HUDEP-2 (cell line): ENCODE results near the gene PDGFA.
A peak's percentile ranks its signal among the peaks of the same experiment; 100 is the strongest.

Experiments used
- DNase-seq, 76 experiments: peaks; one replicate each; lab custom pipeline; 2025; ENCODE audit not compliant: unreplicated experiment in 76 of 76; lab: John Stamatoyannopoulos, UW

PDGFA gene

DNA sequence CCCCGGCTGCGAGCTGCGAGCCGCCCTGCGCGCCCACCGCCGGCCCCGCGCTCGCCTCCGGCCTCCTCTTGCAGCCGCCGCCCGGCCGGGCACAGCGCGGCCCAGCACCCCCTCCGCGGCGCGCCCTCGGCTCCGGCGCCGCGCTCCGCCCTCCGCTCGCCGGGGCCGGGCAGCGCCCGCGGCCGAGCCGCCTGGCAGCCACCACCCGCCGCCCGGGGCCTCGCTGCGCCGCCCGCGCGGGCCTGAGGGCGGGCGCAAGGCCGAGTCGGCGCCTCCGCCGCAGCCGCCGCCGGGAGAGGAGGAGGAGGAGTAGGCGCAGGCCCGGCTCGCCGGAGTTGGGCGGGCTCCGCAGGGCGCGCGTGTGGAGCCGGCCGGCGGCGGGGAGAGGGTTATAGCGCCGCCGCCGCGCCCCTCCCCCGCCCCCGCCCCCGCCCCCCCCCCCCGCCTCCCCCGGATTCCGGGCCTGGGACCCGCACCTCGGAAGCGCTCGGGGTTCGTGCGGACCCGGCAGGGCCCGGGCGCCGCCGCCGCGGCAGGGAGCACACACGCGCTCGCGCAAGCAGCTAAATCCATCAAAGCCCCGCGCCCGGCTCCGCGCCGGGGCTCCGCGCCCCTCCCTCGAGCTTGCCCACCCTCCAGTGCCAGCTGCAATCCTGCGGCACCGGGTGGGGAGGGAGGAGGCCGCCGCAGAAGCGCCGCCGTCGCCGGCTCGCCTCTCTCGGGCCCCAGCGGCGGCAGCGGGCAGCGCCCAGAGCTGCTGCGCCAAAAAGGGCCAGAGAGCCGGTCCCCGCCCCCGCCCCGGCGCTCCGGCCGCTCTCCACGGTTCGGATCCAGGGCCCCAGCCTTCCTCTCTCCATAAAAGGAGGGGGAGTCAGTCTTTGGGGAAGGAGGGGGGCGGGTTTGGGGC is at the start of gene PDGFA:
Gene PDGFA, minus strand, starts transcription at position 363 of the 907 bp plus-strand sequence. CDS start 845 bp downstream, outside the sequence.
- DNase-seq = peak in 23 of 76 experiments; percentile 4 to 52 (median 27)

GRCh38 chr7:568031-568951 is 48.6 kb upstream of the PDGFA start:
- no peak for DNase-seq

DNA sequence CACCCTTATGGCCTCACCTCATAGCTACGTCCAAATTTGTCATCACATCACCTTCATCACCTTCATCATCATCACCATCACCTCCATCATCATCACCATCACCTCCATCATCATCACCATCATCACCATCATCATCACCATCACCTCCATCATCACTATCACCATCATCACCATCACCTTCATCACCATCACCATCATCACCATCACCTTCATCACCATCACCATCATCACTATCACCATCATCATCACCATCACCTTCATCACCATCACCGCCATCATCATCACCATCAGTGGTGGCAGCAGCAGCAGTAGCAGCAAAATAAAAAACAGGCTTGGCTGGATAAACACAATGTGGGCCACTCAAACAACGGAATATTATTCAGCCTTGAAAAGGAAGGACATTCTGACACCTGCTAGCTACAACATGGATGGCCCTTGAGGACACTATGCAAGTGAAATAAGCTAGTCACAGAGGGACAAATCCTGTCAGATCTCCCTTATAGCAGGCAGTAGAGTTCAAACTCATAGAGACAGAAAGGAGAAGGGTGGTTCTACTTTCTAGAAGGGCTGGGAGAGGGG is 47.7 kb upstream of the PDGFA start:
- DNase-seq = no peak

DNA sequence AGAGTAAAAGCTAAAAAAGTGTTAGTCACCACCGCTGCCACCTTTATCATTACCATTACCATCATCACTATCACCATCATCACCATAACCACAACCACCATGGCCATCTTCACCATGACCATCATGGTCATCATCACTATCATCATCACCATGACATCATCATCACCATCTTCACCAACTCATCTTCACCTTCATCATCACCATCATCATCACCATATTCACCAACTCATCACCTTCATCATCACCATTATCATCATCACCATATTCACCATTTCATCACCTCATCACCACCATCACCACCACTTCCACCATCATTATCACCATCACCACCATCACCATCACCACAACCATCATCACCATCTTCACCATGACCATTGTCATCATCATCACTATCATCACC is 46.5 kb upstream of the PDGFA start:
- no peak for DNase-seq

DNA sequence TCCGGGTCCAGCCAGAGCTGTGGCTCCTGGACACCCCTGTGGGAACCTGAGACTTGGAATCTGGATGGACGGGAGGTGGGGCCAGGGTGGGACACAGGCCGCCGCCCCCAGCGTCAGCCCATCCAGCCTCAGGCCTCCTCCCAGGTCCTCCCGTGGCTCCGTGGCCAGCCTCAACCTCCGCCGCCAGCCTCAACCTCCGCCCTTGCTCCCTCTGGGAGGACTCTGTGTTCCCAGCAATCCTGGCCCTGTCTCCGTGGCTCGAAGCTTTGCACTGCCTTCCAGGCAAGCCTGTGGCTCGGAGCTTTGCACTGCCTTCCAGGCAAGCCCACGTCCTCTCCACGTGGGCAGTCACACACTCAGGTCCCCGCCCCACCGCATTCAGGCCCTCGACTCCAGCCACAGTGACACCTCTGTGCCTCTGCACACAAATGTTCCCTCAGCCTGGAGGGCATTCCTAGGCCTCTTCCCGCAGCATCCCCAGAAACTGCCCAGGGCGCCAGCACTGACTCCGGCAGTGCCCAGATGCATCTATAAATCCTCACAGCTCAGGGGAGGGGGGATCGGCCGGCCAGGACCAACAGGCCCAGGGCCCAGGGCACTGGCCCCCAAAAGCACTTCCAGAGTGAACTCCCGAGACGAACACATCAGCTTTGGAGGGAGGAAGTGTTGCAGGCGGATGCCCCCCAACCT is 44.7 kb upstream of the PDGFA start:
- DNase-seq = no peak

DNA sequence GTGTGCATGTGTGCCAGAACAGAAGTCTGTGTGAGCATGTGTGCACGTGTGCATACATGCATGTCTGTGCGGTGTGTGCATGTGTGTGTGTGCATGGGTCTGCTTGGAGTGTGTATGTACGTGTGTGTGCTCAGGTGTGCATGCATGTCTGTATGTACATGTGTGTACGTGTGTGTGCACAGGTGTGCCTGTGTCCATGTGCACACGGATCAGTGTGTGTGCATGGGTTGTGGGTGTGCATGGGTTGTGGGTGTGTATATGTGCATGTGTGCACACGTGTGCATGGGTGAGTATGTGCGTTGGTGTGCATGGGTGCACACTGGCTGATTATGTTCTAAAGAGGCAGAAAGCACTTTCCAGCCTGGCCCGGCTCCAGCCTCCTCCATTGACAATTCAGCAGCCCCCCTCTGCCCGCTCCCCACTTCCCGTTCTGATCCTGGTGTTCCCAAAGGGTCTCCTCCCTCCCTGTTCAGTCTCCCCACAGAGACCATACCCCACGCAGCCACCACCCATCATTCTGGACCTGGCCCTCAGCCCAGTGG is 44.1 kb upstream of the PDGFA start:
- DNase-seq = no peak

DNA sequence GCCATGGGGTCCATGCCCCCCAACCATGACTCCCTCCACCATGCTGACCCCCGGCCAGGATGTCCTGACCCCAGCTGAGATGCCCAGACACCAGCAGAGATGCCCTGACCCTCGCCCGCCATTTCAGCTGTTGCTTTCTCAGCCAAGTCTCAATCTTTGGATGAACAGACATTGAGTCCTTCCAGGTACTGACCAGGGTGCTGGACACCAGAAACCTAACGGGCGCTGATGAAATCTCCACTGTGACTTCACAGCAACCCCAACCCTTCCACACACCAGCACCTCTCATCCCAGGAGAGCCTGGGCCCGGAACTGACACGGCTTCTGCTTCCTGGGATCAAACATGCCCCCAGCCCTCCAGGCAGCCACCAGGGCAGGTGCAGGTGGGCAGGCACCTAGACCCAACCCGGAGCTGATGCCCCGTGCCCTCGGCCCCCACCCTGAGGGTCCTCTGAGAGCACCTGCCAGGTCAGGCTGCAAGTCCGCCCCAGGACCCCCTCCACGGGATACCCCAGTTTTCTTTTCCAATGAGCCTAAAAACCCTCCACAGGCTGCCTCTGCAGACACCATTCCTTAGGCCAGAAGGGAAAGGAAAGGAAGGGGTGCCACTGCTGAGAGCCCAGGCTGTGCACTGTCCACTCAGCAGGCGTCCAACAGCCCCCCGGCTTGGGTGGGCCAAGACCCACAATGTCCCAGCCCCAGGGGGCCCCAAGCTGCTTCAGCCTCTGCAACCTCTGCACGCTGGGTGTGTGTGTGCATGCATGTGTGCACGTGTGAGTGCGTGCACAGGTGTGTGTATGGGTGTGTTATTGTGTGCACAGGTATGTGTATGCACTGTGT is 43.4 kb upstream of the PDGFA start:
- DNase-seq = no peak

DNA sequence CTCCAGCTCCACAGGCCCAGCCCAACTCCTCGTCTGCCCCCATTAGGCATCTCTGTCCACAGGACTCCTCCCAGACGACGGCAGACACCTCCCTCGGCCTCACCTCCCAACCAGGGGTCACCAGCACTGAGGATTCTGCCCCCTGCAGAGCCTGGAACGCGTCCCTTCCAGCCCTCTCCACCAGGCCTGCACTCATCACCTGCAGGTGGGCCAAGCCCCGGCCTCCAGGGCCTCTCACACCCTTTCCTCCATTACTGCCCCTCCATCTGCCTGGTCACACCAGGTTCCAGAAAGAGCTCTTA is 42.7 kb upstream of the PDGFA start:
- no peak for DNase-seq

GRCh38 chr7:561631-562373 is 42.2 kb upstream of the PDGFA start:
- DNase-seq = no peak

- no peak for DNase-seq
These were observed 41.5 kb upstream of the PDGFA start for GRCh38 chr7:560966-561630.

- DNase-seq = no peak
These were observed 39.7 kb upstream of the PDGFA start for GRCh38 chr7:559396-559705.

- no peak for DNase-seq
These were observed 37.9 kb upstream of the PDGFA start for GRCh38 chr7:557558-557881.

DNA sequence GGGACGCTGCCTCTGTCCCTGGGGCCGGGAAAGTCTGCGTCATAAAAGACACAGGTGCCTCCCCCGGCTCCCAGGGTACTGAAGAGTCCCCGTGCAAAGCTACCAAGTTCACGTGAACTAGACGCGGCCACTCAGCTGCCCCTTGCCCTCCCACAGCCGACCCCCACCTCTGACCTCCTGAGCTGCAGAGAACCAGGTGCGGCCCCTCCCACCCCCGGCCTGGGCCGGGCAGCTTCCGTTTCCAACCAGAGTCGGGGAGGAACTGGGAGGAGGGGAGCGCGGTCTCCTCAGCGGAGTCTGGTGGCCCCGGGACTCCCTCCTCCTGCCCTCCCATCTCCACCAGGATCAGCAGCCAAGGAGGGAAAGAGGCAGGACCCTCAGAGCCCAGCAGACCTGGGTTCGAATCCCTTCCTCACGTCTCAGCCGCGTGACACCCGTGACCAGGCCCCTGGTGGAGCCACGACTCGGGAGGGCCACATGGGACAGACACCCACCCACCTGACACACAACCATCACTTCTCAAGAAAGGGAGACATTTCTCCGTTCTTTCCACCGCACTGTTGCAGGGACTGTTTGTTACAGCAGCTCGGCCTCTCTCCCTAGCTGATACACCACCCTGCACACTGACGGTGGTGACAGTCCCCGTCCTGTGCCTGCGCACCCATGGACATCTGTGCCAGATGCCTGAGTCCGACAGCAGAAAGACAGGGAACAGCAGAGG is 37.4 kb upstream of the PDGFA start:
- DNase-seq = no peak

GRCh38 chr7:556291-556826 is 36.7 kb upstream of the PDGFA start:
- DNase-seq = no peak

DNA sequence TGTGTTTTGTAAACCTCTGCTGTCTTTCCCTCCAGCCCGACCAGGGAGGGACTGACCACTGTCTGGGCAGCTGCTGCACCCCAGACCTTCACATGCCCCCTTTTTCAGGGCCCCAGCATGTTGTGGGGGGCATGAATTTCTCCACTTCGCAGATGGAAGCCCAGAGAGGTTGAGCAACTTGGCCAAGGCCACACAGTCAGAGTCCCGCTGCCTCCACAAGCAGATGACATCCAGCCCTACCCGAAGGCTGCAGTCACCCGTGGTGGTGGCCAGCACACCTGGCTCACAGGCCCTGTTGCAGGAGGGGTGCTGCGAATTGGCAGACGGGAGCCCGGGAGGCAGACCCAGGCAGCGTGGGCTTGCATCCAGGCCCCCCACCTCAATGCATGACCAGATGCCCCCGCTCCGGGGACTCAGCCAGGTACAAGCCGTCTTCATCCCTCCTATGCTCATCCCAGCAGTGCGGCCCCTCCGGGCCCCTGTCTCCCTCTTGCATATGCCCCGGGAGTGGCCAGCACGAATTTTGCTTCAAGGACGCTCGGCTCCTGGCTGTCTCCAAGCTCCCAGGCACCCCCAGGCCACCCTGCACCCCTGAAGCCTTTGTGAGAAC is 36.0 kb upstream of the PDGFA start:
- DNase-seq = no peak

DNA sequence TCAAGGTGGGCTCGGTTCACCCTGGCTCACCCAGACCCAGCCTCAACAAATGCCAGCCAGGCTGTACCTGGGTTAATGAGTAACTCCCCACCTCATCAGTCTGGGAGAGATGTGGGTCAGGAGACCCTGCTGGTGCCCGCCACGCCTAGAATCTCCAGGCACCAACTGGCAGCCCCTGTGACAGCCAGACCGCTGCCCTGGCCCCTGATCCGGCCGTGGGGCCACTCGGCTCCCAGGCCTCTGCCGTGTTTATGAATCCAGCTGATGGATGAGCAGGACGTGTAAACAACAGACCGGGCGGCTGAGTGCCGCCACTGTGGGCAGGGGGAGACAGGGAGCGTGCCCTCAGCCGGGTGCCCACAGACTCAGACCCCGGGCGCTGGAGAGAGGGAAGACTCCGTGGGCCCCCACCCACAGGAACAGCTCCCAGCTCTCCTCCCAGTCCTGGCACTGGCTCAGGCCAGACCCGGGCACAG is 34.0 kb upstream of the PDGFA start:
- no peak for DNase-seq
